Activated naive CD4-positive, alpha-beta T cell treated with anti-CD3 and anti-CD28 coated beads, Interleukin-2, amount 50 U/mL, for 24 hours (primary cell): ENCODE measurements around the gene CDC42SE2.

Source experiments
- H3K27ac Mint-ChIP-seq: one replicate; pipeline ENCODE4 v1.8.0; 2021; ENCODE audit warnings: mild to moderate bottlenecking, mixed read lengths
- H3K27me3 Mint-ChIP-seq: one replicate; pipeline ENCODE4 v1.8.0; 2021; ENCODE audit warnings: mixed read lengths
- H3K36me3 Mint-ChIP-seq: one replicate; pipeline ENCODE4 v1.8.0; 2021; ENCODE audit warnings: mixed read lengths
- H3K4me1 Mint-ChIP-seq: one replicate; pipeline ENCODE4 v1.8.0; 2021; ENCODE audit warnings: mixed read lengths
- H3K4me3 Mint-ChIP-seq: one replicate; pipeline ENCODE4 v1.8.0; 2021; ENCODE audit warnings: mild to moderate bottlenecking, mixed read lengths
- H3K9me3 Mint-ChIP-seq: one replicate; pipeline ENCODE4 v1.8.0; 2021; ENCODE audit warnings: mixed read lengths

CDC42SE2 gene

DNA sequence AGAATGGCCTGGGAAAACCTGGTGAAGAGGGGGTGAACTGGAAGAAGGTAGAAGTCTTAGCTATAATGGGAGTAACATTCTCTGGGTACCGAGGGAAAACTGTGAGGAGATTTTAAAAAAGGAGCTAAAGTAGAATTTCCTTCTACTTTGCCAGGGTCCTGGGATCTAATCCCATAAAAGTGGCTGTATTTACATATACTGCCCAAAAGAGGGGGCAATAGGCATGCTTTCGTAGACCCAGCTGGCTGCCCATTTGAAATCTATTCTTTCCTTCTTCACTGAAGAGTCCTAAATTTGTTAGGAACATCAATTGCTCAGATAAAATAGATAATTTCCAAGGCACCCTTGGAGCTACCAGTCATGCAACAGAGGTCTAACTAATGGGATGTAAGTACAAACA lies 159.2 kb downstream of the CDC42SE2 start:
- peaks cover 6% of the 10 kb centered on the region for H3K36me3 Mint-ChIP-seq
- no peaks in the 10 kb centered on the region for H3K9me3 Mint-ChIP-seq
- H3K4me3 Mint-ChIP-seq: no peak overlapping the region
- H3K27ac Mint-ChIP-seq: peak overlapping the region; percentile 68
- H3K27me3 Mint-ChIP-seq: no peaks in the 10 kb centered on the region
- peaks cover 21% of the 10 kb centered on the region for H3K4me1 Mint-ChIP-seq

GRCh38 chr5:131426011-131426410 lies 162.2 kb downstream of the CDC42SE2 start:
- H3K27ac Mint-ChIP-seq: peak overlapping the region; percentile 61
- peaks cover 14% of the 10 kb centered on the region for H3K36me3 Mint-ChIP-seq

DNA sequence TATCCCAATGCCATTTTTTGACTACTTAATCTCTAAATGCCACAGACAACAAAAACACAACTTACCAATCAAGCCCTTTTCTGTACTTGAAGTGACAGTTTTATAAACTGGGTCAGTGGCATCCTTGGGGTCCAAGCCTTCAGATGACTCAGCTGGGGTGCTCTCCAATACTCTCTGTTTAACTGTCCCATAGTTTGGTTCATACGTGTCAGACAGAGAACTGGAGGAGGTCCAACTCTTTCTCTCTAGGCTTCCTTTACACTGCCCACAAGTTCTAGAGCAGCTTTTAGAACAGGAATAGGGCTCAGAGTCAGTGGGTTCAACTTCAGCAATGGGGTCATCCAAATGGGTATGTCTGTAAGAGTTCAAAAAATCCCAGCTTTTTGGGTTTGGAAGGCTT lies 166.9 kb downstream of the CDC42SE2 start:
- peak overlapping the region; percentile 78 for H3K27ac Mint-ChIP-seq
- peaks cover 13% of the 10 kb centered on the region for H3K4me1 Mint-ChIP-seq
- H3K36me3 Mint-ChIP-seq: peaks cover 18% of the 10 kb centered on the region
- H3K9me3 Mint-ChIP-seq: no peaks in the 10 kb centered on the region
- no peak overlapping the region for H3K4me3 Mint-ChIP-seq
- no peaks in the 10 kb centered on the region for H3K27me3 Mint-ChIP-seq

More at GRCh38 chr5:131426011-131426410, 162.2 kb downstream of the CDC42SE2 start:
- H3K27me3 Mint-ChIP-seq: no peaks in the 10 kb centered on the region
- no peaks in the 10 kb centered on the region for H3K9me3 Mint-ChIP-seq
- H3K4me3 Mint-ChIP-seq: no peak overlapping the region
- peaks cover 21% of the 10 kb centered on the region for H3K4me1 Mint-ChIP-seq

- Mint-ChIP-seq H3K4me3 (no peak overlapping the region), H3K4me1 (peaks cover 10% of the 10 kb centered on the region), H3K27me3 (no peaks in the 10 kb centered on the region), H3K27ac (no peak overlapping the region), H3K36me3 (peaks cover 18% of the 10 kb centered on the region), H3K9me3 (no peaks in the 10 kb centered on the region)
Observed at GRCh38 chr5:131431794-131432193, 167.9 kb downstream of the CDC42SE2 start.

- peak overlapping the region; percentile 87 for H3K27ac Mint-ChIP-seq
- no peaks in the 10 kb centered on the region for H3K9me3 Mint-ChIP-seq
- peaks cover 15% of the 10 kb centered on the region for H3K4me1 Mint-ChIP-seq
- H3K27me3 Mint-ChIP-seq: no peaks in the 10 kb centered on the region
- no peak overlapping the region for H3K4me3 Mint-ChIP-seq
- H3K36me3 Mint-ChIP-seq: peaks cover 18% of the 10 kb centered on the region
Observed at GRCh38 chr5:131433109-131433508, 169.3 kb downstream of the CDC42SE2 start.

- Mint-ChIP-seq H3K27ac (peak overlapping the region; percentile 36), H3K9me3 (no peaks in the 10 kb centered on the region), H3K36me3 (peaks cover 20% of the 10 kb centered on the region), H3K4me1 (peaks cover 18% of the 10 kb centered on the region), H3K27me3 (no peaks in the 10 kb centered on the region), H3K4me3 (no peak overlapping the region)
Observed at GRCh38 chr5:131436081-131436480, 172.2 kb downstream of the CDC42SE2 start.

- no peaks in the 10 kb centered on the region for H3K9me3 Mint-ChIP-seq
- H3K27ac Mint-ChIP-seq: peak overlapping the region; percentile 91
- no peaks in the 10 kb centered on the region for H3K27me3 Mint-ChIP-seq
- no peak overlapping the region for H3K4me3 Mint-ChIP-seq
- H3K4me1 Mint-ChIP-seq: peaks cover 34% of the 10 kb centered on the region
- peaks cover 21% of the 10 kb centered on the region for H3K36me3 Mint-ChIP-seq
Observed at GRCh38 chr5:131441184-131441583, 177.3 kb downstream of the CDC42SE2 start.
